ENCODE measurements around the gene CHCT1.

GRCh38 chr17:60386147-60387058 lies 35.9 kb upstream of the CHCT1 start:
- TF ChIP-seq RFX5 (IDR thresholded peaks at IDR 0.05; ENCODE audit: low read length), result no peak
- no peak for TF ChIP-seq FOSL2 (IDR thresholded peaks at IDR 0.05; ENCODE audit: borderline replicate concordance, low read depth)
- no peak for TF ChIP-seq CHD2 (IDR thresholded peaks at IDR 0.05; ENCODE audit: low read length, partially characterized antibody)
- TF ChIP-seq YY1 (IDR thresholded peaks at IDR 0.05; ENCODE audit: low read depth), result no peak
- no peak for TF ChIP-seq EP300 (IDR thresholded peaks at IDR 0.05; ENCODE audit: borderline replicate concordance in 1 of 2, low read depth in 1 of 2, low read length in 1 of 2)
- no peak for TF ChIP-seq REST (IDR thresholded peaks at IDR 0.05; ENCODE audit: low read depth, low read length)
